HG03045 (cell line): Measurements from ENCODE around the gene LMX1A.

ENCODE experiments used
- ATAC-seq: cut with Tn5 transposase; IDR thresholded peaks from one replicate; pipeline ENCODE4 v1.9.1; 2021; ENCODE audit warnings: mild to moderate bottlenecking, moderate library complexity; ENCODE audit not compliant: unreplicated experiment

Gene LMX1A

GRCh38 chr1:165225062-165225461 is 131.5 kb downstream of the LMX1A start:
- no peak for ATAC-seq

- ATAC-seq: no peak
Measured at GRCh38 chr1:165224504-165224903, 132.0 kb downstream of the LMX1A start.

- no peak for ATAC-seq
Measured at GRCh38 chr1:165222580-165222979, 133.9 kb downstream of the LMX1A start.

- ATAC-seq: no peak
Measured at GRCh38 chr1:165218731-165219130, 137.8 kb downstream of the LMX1A start.

GRCh38 chr1:165217958-165218357 is 138.6 kb downstream of the LMX1A start:
- no peak for ATAC-seq

GRCh38 chr1:165216254-165216653 is 140.3 kb downstream of the LMX1A start:
- ATAC-seq: no peak

- no peak for ATAC-seq
Measured at GRCh38 chr1:165215676-165216075, 140.8 kb downstream of the LMX1A start.

GRCh38 chr1:165212229-165212628 is 144.3 kb downstream of the LMX1A start:
- no peak for ATAC-seq

- no peak for ATAC-seq
Measured at GRCh38 chr1:165207853-165208515, 148.5 kb downstream of the LMX1A start.

- no peak for ATAC-seq
Measured at GRCh38 chr1:165205145-165205544, 151.4 kb downstream of the LMX1A start.

GRCh38 chr1:165204548-165204947 is 152.0 kb downstream of the LMX1A start:
- ATAC-seq: no peak

GRCh38 chr1:165191087-165191486 is 165.4 kb downstream of the LMX1A start:
- ATAC-seq: no peak

GRCh38 chr1:165189913-165190312 is 166.6 kb downstream of the LMX1A start:
- no peak for ATAC-seq

GRCh38 chr1:165189011-165189410 is 167.5 kb downstream of the LMX1A start:
- no peak for ATAC-seq

GRCh38 chr1:165187031-165188009 is 169.2 kb downstream of the LMX1A start:
- ATAC-seq: no peak

GRCh38 chr1:165185161-165185889 is 171.2 kb downstream of the LMX1A start:
- ATAC-seq: no peak

GRCh38 chr1:165182975-165183374 is 173.5 kb downstream of the LMX1A start:
- ATAC-seq: no peak

- ATAC-seq: no peak
Measured at GRCh38 chr1:165179306-165179705, 177.2 kb downstream of the LMX1A start.

GRCh38 chr1:165174491-165174890 is 182.0 kb downstream of the LMX1A start:
- no peak for ATAC-seq

GRCh38 chr1:165173818-165174217 is 182.7 kb downstream of the LMX1A start:
- no peak for ATAC-seq

- no peak for ATAC-seq
Measured at GRCh38 chr1:165173409-165173808, 183.1 kb downstream of the LMX1A start.
